ENCODE measurements around the gene GLDN.

GLDN gene

GRCh38 chr15:51342227-51342999 is 958 bp downstream of the GLDN start:
- H3K4me3 ChIP-seq (ENCODE audit: low read length): no peak overlapping the region
- TF ChIP-seq, protein P1, sequence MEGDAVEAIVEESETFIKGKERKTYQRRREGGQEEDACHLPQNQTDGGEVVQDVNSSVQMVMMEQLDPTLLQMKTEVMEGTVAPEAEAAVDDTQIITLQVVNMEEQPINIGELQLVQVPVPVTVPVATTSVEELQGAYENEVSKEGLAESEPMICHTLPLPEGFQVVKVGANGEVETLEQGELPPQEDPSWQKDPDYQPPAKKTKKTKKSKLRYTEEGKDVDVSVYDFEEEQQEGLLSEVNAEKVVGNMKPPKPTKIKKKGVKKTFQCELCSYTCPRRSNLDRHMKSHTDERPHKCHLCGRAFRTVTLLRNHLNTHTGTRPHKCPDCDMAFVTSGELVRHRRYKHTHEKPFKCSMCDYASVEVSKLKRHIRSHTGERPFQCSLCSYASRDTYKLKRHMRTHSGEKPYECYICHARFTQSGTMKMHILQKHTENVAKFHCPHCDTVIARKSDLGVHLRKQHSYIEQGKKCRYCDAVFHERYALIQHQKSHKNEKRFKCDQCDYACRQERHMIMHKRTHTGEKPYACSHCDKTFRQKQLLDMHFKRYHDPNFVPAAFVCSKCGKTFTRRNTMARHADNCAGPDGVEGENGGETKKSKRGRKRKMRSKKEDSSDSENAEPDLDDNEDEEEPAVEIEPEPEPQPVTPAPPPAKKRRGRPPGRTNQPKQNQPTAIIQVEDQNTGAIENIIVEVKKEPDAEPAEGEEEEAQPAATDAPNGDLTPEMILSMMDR (IDR thresholded peaks at IDR 0.05; ENCODE audit: insufficient read depth, low read depth, low read length, missing control alignments): no peak
- no peak for DNase-seq (ENCODE audit: low read depth)

- DNase-seq (ENCODE audit: low read depth): no peak
- no peak overlapping the region for H3K4me3 ChIP-seq (ENCODE audit: low read length)
- TF ChIP-seq, protein P1 (IDR thresholded peaks at IDR 0.05; ENCODE audit: insufficient read depth, low read depth, low read length, missing control alignments): no peak
These were observed 2.0 kb downstream of the GLDN start for GRCh38 chr15:51343466-51343865.

DNA sequence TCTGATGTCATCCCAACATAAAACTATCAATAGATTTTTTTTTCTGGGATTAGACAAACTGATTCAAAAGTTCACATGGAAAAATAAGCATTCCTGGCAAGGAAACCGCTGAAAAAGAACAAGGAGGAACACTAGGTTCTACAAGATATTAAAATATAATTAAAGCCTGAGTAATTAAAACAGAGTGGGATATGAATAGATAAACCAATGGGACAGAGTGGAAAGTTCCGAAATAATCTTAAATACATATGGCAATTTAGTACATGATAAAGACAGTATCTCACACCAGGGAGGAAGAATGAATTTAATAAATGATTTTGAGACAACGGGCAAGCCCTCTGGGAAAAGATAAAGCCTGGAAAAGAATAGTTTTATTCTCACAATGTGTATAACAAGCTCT is 4.7 kb downstream of the GLDN start:
- DNase-seq (ENCODE audit: low read depth): no peak
- no peak overlapping the region for H3K4me3 ChIP-seq (ENCODE audit: low read length)
- TF ChIP-seq, protein P1 (IDR thresholded peaks at IDR 0.05; ENCODE audit: insufficient read depth, low read depth, low read length, missing control alignments): no peak

GRCh38 chr15:51348688-51349087 is 7.2 kb downstream of the GLDN start:
- H3K4me3 ChIP-seq (ENCODE audit: low read length): no peak overlapping the region
- TF ChIP-seq, protein P1 (IDR thresholded peaks at IDR 0.05; ENCODE audit: insufficient read depth, low read depth, low read length, missing control alignments): no peak
- no peak for DNase-seq (ENCODE audit: low read depth)

DNA sequence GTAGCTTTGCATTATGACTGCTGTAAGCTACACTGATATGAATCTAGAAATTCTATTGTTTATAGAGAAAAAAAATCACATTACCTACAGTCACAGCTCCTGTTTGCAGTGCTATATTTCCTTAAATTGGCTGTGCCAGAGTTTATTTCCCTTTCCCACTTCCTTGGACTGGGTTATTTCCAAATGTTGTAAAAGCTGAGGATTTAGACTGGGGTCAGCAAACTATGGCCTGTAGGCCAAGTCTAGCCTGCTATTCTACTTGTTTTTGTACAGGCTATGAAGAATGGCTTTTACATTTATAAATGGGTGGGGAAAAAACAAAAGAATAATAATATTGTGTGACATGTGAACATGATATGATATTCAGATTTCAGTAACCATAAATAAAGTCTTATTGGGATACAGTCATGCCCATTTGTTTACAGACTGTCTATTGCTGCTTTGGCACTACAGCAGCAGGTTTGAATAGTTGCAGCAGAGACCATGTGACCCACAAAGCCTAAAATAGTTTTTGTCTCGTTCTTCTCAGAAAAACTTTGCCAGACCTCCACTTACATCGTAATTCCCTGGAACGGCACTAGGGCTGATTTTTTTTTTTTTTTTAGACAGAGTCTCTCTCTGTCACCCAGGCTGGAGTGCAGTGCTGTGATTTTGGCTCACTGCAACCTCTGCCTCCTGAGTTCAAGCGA is 7.8 kb downstream of the GLDN start:
- DNase-seq (ENCODE audit: low read depth): no peak
- TF ChIP-seq, protein P1 (IDR thresholded peaks at IDR 0.05; ENCODE audit: insufficient read depth, low read depth, low read length, missing control alignments): no peak
- no peak overlapping the region for H3K4me3 ChIP-seq (ENCODE audit: low read length)

DNA sequence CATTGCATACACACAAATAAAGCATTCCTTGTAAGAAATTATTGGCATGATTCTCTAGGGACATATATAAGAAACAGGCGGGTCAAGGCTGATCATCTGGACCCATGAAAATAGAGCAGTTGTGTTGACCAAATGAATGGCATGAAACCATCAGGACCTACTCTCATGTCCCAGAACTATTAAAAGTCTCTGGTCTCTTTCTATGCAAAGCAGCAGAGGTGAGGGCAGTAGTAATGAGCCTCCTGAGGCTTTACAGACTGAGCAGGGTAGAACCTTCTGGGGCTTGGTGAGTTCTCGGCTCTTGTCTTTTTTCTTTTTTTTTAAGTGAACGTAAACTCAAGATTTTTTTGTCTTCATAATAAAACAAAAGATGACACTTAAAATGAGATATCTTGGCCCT is 9.3 kb downstream of the GLDN start:
- H3K4me3 ChIP-seq (ENCODE audit: low read length): no peak overlapping the region
- DNase-seq (ENCODE audit: low read depth): no peak
- TF ChIP-seq, protein P1 (IDR thresholded peaks at IDR 0.05; ENCODE audit: insufficient read depth, low read depth, low read length, missing control alignments): no peak
